HG02973 (cell line): ENCODE results near the gene IRAG1.
A peak's percentile ranks its signal among the peaks of the same experiment; 100 is the strongest.

Experiments
- ATAC-seq: cut with Tn5 transposase; IDR thresholded peaks from one replicate; pipeline ENCODE4 v1.9.1; 2021; ENCODE audit warnings: moderate library complexity; ENCODE audit not compliant: unreplicated experiment

The IRAG1 gene, protein sequence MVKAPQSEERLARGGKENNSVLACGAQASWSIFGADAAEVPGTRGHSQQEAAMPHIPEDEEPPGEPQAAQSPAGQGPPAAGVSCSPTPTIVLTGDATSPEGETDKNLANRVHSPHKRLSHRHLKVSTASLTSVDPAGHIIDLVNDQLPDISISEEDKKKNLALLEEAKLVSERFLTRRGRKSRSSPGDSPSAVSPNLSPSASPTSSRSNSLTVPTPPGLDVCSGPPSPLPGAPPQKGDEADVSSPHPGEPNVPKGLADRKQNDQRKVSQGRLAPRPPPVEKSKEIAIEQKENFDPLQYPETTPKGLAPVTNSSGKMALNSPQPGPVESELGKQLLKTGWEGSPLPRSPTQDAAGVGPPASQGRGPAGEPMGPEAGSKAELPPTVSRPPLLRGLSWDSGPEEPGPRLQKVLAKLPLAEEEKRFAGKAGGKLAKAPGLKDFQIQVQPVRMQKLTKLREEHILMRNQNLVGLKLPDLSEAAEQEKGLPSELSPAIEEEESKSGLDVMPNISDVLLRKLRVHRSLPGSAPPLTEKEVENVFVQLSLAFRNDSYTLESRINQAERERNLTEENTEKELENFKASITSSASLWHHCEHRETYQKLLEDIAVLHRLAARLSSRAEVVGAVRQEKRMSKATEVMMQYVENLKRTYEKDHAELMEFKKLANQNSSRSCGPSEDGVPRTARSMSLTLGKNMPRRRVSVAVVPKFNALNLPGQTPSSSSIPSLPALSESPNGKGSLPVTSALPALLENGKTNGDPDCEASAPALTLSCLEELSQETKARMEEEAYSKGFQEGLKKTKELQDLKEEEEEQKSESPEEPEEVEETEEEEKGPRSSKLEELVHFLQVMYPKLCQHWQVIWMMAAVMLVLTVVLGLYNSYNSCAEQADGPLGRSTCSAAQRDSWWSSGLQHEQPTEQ

DNA sequence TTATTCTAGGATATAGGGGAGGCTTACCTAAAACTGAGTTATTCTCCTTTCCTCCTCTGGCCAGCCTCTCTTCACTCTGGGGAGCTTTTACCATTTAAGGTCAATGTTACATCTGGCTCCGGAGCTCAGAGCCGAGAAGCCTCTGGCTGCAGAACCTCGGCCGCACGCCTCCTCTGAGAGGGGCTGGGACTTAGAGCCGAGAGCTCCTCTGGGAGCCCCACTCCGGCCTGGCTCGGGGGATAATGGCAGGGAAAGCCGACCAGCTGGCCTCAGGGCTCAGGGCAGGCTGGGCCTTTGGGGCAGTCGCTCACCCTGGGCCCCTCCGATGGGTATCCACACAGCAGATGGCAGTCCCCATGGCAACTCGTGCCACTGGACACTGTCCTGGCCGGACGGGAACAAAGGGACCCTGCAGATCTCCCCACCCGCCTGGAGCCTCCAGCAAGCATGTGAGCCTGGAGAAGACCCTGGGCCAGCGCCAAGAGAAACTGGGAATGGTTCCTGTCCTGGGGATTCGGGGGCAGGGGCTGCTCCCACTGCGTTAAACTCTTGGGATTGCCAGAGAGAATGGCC, at the start of gene IRAG1:
Gene IRAG1 (minus strand): TSS at position 247 of the 573 bp plus-strand sequence. CDS start 153 bp downstream, at position 94.
- ATAC-seq, result no peak

DNA sequence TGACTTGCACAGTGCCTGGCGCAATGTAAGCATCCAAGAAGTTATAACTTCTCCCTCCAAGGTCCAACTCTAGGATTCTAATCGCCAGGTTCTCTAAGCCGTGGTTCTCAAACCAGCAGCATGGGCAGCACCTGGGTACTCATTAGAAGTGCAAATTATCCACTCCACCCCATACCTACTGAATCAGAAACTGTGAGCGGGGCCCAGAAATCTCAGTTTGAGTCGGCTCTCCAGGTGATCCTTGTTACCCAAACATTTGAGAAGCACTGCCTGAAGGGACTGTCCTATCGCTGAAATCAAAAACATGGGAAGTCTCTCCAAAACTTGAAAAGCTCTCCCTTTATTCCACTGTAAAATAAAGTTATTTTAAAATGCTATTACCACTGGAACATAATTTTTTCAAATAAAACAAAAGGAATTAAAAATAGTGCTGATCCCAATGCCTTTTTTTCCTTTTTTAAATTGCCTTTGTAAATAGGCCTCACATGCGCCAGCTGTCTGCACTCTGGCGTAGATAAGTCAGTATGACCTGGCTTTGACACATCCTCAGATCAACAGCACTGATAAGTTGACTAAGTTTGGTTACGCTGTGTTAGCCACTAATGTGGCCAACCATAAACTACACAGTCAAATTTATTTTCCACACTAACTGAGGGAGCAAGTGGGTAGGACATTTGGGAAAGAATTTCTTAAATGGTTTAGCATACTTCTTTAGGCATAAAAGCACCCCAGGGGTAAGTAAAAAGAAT, 49.1 kb upstream of the IRAG1 start:
- no peak for ATAC-seq

DNA sequence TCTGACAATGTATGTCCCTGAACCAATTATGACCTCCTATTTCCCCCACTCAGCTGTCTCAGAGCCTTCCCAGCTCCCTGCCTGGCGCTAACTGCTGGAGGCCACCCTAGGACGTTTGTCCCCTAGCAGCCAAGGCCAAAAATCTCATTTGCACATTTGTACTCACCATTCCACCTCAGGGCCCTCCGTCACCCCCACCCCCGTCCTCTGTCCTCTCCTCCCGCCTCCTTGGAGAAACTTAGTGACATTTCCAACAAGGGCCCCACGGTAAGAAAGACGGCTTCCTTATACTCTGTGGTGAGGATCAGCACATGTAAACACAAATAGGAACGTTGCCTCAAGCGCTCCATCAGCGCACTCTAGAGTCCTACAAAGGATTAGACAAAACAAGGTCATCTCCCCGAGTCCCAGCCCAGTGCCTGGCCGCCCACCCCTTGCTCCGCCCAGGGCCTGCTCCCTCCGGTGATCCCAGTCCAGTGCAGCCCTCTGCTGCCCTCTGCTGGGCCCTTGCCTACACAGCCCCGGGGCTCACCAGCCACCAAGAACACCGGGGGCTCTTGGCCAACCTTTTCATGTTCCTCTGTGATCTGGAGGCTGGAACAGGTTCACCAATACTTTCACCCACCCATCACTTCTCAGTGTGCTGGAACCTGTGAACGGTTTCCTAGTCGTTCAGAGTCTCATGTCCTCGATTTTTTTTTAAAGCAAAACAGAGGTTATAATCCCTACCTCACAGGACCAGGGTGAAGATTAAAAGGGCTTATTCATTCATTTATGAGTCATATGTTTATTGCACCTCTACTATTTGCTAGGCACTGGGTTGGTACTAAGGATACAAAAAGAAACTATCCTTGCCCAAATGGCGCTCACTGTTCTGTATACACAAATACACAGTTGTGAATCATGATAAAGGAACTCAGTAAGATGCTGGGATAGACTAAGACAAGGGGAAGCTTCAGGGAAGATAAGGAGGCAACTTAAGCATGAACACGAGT, 42.2 kb upstream of the IRAG1 start:
- ATAC-seq, result peak; percentile 95

DNA sequence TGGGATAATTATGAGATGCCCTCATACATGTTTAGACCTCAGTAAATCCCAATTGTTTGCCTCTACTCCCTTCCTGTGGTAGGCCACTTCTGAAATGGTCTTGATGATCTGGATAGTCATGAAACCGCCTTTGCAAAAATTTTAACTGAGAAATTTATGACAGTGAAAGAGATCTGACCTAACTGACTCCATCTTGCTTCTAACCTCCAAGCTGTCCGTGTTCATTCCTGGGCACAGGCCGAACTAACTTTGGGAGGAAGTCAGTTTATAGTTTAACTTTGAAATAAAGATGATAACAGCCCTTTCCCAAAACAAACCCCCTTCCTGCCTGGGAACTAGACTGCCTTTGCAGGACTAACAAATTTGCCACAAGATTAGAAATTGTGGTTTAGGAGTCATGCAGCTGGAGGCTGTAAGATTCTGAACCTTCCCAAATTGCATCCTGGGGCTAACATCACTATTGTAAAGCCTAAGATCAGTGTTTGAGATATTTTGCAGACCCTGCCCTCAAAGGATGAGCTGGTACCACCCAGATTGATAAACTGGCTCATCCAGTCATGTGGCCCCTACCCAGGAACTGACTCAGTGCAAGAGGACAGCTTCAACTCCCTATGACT, 37.6 kb upstream of the IRAG1 start:
- no peak for ATAC-seq

DNA sequence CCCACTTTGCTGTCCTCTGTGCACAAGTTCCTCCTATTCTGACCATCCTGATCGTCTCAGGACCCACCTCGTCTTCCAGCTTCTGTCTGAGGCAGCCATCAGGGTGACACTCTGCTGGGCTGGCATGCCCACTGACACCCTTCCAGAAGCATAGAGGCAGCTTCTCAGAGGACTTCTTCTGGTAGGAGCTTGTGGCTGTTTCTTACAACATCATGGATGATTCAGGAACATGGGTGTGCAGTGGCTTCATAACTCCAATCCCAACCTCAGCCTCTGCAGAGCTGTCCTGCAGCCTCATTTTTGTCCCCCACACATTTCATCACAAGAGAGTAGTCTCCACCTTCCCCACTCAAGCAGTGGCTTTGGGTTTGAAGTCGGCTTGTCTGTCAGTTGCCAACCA, 36.6 kb upstream of the IRAG1 start:
- no peak for ATAC-seq

DNA sequence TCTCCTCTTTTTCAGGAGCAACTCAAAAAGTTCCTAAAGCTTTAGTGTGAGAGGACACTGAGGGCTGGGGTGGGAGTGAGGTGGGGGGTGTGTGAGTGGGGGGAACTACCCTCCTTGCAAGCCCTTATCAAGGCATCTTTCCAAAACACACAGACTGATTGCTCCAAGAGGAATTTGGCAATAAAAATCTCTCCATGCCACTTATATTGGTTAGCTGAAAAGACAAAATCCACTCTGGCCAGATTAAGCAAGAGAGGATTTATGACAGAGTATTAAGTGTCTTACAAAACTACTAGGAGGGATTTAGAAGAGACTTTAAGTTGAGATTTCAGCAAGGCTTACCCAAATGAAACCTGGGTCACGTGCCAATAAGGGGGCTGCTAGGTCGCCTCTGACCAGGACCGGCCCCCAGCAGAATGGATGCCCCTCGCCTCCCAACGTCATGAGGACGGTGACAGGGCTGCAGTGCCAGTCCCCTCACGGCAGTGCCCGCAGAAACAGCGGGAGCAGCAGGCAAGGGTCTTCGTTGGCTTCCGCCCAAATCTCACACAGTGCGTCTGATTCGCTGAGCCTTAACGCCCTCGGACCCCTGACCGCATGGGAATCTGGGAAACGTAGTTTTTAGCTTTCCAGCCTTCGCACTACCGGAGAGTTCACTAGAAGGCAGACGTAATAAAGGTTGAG, 35.4 kb upstream of the IRAG1 start:
- no peak for ATAC-seq

DNA sequence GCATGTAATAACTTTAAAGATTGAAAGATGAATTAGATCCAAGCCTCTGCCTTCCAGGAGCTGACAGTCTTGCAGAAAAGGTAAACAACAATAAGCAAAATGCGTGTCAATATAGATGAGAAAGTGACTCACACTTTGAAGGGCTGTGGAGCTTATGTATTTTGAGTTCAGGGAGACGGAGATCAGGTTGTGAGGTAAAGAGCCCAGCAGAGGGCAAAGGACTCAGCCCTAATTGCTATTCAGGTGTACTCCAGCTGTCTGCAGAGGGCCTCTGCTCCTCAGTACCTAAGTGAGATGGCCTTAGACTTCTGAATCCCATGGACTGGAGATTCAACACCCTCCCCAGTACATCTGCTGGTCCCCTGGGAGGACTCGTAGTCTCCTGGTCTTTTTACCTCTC, 34.6 kb upstream of the IRAG1 start:
- ATAC-seq, result no peak

DNA sequence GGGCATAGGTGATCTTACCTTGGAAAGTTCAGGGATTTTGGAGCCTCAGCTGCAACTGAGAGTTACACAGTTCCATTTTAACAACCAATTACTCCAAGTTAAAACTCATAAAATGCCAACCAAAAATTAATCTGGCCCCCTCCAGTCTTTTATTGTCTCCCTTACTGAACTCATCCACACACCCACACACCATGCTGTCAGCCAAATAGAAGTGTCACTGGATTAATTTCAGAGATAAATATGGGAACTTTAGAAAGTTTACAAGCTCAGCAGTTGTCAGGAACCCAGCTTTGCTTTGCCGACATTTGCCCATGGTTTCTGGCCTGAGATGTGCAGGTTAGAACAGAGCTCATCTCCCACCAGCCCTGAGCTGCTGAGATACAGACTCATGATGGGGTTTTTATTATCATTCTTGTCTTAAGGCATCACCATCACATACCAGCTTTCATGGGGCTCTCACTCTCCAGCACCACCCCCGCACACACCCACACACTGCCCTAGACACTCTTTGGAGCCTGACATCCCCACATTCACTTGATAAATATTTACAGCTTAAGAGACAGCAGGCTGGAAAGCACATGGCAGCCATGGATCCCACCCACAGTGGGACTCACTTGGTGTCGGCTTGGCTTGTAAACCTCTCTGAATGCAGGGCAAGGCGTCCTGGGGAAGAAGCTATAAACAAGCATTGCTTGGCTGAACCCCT, 33.7 kb upstream of the IRAG1 start:
- no peak for ATAC-seq

DNA sequence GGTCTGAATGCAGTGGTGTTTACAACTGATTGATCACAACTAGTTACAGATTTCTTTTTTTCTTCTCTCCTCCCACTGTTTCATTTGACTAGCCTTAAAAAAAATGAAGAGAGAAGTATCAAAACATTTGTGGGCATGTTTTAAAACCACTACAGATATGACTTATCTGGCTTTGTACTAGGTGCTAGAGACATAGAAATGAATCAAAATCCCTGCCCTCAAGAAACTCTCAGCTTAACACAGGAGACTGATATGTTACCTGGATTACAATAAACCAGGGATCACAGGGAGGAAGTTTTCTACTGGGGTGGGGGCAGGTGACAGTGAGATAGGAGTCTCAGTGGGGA, 32.3 kb upstream of the IRAG1 start:
- no peak for ATAC-seq

DNA sequence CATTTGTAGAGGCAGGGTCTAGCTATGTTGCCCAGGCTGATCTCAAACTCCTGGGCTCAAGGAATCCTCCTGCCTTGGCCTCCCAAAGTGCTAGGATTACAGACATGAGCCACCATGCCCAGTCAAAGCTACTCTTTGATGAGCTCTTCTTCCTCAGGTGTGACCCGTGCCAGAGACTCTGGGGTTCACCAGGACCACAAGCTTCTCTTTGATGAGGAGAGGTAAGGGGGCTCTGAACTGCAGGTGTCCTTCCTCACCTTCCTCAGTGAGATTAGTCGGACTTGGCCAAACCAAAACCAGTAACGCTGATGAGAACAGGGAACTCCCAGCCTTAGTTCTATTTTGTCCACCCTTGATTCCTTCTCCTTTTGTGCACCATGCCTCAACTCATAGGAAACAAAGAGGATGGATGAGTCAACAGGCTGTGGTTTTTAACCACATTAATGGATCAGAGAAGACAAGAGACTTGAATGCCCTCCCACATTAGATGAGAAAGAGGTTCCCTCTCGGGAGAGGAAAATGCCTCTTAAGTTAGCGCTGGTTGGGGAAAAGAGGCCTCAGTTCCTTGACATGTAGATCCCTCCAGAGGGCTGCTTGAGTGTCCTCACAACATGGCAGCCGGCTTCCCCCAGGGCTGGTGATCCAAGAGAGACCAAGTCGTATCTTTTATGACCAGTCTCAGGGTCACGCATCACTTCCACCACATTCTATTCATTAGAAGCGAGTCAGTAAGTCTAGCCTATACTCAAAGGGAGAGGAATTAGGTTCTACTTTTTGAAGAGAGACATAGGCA, 31.8 kb upstream of the IRAG1 start:
- no peak for ATAC-seq

- no peak for ATAC-seq
Observed at GRCh38 chr11:10722307-10722706, 28.8 kb upstream of the IRAG1 start.

- no peak for ATAC-seq
Observed at GRCh38 chr11:10720881-10721376, 27.4 kb upstream of the IRAG1 start.

DNA sequence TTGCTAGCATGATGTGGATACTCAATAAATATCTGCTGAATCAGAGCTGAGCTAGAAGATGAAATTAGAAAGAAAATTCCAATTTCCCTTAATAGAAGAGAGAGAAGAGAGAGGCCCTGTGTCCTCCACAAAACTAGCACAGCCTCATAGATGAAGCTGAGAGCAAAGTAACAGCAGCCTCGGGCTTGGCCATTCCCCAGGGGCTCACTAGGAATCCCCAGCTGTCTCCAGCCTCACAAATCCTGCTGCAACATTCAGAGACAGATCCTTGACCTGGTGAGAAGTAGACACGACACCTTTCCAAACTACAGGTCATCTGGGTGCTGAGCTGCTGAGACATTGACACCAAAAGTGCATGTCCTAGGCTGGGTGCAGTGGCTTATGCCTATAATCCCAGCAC, 26.1 kb upstream of the IRAG1 start:
- no peak for ATAC-seq

GRCh38 chr11:10716543-10717259, 23.1 kb upstream of the IRAG1 start:
- no peak for ATAC-seq

DNA sequence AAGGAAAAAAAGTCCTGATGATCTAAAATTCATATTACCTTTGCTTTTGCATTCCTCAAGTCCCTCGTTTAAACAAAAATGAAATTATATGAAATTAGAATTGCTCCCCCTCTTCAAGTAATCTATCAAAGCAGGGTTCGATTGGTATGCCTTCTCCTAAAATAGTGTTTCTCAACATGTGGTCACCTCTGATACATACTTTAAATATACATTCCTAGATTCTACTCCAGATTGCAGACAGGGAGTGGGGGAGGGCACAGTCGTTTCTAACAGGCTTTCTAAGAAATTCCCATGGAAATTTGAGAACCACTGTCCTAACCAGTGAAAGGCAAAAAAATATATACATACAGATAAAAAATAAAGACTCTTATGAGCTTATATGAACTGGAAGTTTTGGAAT, 22.6 kb upstream of the IRAG1 start:
- no peak for ATAC-seq

DNA sequence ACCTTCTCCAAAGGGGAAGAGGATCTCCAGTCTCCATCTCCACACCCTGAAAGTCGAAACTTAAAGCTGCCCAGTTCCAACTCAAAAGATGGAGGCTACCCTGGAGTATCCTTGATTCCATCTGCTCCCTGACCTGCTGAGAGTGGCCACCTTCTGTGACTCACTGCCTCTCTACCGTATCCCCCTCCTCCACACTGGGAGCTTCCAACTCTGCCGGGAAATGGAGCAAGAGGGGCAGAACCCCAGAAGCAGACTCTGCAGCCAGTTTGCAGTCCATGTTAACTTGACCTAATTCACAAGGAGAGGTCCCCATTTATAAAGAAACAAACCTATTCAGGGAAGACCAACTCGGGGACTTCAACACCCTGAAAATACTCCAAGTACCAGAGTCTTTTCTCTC, 22.0 kb upstream of the IRAG1 start:
- ATAC-seq, result no peak
